Fibroblast of skin of scalp (primary cell): ENCODE data around the gene ATF7IP2.
"Not testable (repeated sequence)": the region's sequence is repeated elsewhere in the genome, so short reads cannot be mapped to it uniquely, and the experiment has no call there.

Experiments
- DNase-seq: peaks from one replicate; pipeline ENCODE4 v3.0.0-alpha.2; 2013

ATF7IP2 gene

DNA sequence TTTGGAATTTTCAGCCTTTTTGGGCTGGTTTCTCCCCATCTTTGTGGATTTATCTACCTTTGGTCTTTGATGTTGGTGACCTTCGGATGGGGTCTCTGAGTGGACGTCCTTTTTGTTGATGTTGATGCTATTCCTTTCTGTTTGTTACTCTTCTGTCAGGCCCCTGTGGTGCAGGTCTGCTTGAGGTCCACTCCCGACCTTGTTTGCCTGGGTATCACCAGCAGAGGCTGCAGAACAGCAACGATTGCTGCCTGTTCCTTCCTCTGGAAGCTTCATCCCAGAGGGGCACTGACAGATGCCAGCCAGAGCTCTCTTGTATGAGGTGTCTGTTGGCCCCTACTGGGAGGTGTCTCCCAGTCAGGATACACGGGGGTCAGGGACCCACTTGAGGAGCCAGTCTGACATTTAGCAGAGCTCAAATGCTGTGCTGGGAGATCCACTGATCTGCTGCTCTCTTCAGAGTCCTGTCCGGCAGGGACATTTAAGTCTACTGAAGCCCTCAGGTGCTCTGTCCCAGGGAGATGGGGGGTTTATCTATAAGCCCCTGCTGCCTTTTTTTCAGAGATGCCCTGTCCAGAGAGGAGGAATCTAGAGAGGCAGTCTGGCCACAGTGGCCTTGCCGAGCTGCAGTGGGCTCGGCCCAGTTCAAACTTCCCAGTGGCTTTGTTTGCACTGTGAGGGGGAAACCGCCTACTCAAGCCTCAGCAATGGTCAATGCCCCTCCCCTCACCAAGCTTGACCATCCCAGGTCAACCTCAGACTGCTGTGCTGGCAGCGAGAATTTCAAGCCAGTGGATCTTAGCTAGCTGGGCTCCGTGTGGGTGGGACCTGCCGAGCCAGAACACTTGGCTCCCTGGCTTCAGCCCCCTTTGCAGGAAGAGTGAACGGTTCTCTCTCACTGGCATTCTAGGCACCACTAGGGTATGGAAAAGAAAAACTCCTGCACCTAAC is 66.6 kb downstream of the ATF7IP2 start:
- not testable (repeated sequence) for DNase-seq

GRCh38 chr16:10453159-10453510 is 67.3 kb downstream of the ATF7IP2 start:
- DNase-seq = no peak

DNA sequence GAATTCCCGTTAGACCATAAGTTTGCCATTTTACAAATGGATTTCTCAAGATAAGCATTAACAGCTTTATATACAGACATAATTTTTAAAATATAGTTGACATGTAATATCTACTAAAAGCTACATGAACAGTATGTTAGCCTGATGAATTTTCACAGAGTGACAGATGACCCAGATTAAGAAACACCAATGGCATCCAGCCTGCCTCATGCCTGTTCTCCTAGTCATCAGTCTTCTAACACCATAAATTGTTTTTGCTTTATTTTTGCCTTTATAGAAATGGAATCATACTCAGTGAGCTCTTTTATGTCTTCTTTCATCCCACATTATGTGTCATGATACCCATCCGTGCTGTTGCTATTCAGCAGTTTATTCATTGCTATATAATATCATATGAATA is 80.0 kb downstream of the ATF7IP2 start:
- peak; percentile 18 for DNase-seq

- DNase-seq = peak; percentile 1
Measured at GRCh38 chr16:10466313-10466712, 80.5 kb downstream of the ATF7IP2 start.

- DNase-seq = no peak
Measured at GRCh38 chr16:10466861-10467260, 81.0 kb downstream of the ATF7IP2 start.

DNA sequence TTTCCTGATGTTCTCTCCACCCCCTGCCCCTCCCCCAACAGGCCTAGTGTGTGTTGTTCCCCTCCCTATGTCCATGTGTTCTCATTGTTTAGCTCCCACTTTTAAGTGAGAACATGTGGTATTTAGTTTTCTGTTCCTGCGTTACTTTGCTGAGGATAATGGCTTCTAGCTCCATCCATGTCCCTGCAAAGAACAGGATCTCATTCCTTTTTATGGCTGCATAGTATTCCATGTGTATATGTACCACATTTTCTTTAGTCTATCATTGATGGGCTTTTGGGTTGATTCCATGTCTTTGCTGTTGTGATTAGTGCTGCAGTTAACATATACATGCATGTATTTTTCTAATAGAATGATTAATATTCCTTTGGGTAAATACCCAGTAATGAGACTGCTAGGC is 90.8 kb downstream of the ATF7IP2 start:
- not testable (repeated sequence) for DNase-seq

- no peak for DNase-seq
Measured at GRCh38 chr16:10480151-10480550, 94.3 kb downstream of the ATF7IP2 start.

DNA sequence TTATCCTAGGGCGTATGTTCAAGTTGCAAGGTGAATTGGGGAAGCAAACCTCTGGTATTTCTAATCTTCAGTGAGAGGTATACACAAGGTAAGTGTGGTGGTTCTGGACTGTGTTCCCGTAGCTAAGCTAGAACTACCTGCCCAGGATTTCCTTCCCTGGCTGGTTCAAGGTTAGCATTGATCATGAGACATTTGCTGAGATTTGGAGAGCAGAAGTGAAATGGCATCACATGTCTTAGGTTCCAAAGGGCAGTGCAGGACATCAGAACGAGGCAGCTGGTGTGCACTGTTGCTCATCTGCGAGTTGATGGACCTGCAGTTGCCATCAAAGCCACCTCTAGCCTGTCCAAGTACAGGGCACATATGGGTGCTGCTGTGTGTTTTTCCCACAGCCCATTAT is 99.3 kb downstream of the ATF7IP2 start:
- DNase-seq = no peak

DNA sequence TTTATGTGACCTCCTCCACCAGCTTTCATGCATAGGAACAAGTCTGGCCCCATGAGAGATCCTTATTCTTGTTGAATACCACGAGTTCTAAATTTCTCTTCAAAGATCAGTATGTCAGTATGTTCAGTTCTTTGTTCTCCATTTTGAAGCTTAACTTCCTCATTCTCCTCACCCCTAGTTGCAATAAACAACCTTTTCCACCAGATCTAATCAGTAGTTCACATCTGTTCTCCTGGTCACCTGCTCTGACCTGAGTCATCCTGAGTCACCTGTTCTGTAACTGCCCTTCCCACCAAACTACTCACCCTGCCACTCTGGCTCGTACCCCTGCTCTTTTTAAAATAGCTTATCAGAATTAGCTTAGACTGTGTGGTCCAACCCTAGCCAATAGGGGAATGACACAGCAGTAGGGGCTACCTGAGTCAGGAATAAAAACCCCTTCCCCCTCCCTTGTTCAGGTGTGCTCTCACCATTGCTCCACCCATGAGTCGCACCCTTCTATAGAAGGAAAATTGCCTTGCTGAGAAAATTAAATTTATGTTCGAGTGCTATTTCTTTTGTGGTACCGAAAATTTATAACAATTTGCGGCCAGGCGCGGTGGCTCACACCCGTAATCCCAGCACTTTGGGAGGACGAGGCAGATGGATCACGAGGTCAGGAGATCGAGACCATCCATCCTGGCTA is 100.0 kb downstream of the ATF7IP2 start:
- DNase-seq = no peak

GRCh38 chr16:10490141-10490540 is 104.3 kb downstream of the ATF7IP2 start:
- peak; percentile 41 for DNase-seq

GRCh38 chr16:10493276-10493675 is 107.4 kb downstream of the ATF7IP2 start:
- DNase-seq = no peak

DNA sequence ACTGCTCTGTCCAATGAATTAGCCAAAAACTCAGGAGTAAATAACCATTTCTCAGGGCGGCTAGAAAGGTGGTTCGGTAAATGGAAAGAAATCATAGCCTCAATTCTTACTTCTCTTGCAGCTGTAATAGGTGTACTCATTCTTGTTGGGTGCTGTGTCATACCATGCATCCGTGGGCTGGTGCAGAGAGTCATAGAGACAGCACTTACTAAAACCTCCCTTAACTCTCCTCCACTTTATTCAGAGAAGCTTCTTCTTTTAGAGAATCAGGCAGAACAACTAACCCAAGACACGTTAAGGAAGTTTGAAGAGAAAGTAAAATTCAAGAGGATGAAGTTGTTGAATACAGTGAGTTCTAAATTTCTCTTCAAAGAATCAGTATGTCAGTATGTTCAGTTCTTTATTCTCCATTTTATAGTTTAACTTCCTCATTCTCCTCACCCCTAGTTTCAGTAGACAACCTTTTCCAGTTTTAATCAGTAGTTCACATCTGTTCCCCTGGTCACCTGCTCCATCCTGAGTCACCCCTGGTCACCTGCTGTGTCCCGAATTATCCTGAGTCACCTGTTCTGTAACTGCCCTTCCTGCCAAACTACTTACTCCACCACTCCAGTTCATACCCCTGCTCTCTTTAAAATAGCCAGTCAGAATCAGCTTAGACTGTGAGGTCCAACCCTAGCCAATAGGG is 108.6 kb downstream of the ATF7IP2 start:
- no peak for DNase-seq

- DNase-seq = no peak
Measured at GRCh38 chr16:10495031-10495345, 109.1 kb downstream of the ATF7IP2 start.

GRCh38 chr16:10497132-10498101 is 111.6 kb downstream of the ATF7IP2 start:
- no peak for DNase-seq

GRCh38 chr16:10500582-10500981 is 114.7 kb downstream of the ATF7IP2 start:
- DNase-seq = no peak

GRCh38 chr16:10501016-10501607 is 115.3 kb downstream of the ATF7IP2 start:
- no peak for DNase-seq

DNA sequence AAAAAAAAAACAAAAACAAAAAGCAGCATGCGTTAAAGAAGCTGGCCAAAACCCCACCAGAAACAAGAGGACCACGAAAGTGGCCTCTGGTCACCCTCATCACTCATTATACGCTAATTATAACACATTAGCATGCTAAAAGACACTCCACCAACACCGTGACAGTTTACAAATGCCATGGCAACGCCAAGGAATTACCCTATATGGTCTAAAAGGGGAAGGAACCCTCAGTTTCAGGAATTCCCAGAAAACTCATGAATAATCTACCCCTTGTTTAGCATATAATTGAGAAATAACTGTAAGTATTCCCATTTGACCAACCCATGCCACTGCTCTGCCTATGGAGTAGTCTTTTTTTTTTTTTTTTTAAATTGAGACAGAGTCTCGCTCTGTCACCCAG is 116.9 kb downstream of the ATF7IP2 start:
- no peak for DNase-seq

DNA sequence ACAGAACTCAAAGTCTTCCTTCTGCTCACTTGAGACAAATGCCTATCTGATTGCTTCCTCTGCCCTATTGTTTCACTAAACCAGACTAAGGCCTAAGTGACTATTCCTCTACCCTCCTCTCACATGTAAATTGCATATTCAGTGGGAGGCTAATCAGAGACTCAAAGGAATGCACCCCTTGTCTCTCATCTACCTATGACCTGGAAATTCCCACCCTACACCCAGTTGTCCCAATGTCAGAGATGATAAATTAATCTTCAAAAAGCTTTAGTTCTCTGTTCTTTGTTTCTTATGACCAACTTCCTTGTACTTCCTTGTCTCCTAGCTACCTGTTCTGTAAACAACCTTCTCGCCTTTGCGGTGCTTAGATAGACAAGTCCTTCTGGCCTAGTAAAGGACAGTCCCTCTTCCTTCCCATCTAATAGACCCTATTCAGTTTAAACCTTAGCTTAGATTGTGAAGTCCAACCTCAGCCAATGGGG is 118.6 kb downstream of the ATF7IP2 start:
- no peak for DNase-seq

- not testable (repeated sequence) for DNase-seq
Measured at GRCh38 chr16:10505286-10505685, 119.4 kb downstream of the ATF7IP2 start.

GRCh38 chr16:10509534-10510025 is 123.7 kb downstream of the ATF7IP2 start:
- DNase-seq = peak; percentile 77

DNA sequence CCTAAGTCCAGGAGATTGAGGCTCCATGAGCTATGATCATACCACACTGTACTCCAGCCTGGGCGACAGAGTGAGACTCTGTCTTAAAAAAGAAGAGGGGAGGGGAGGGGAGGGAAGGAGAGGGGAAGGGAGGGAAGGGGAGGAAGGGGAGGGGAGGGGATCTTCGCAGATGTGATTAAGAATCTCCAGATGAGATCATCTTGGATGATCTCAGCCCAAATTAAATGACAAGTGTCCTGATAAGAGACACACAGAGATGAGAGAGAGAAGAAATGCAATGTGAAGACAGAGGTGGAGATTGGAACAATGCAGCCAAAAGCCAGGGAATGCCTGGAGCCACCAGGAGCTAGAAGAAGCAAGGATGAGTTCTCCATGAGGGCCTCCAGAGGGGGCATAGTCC is 124.4 kb downstream of the ATF7IP2 start:
- DNase-seq = no peak
